HG03066 (cell line): Measurements from ENCODE around the gene CYTH1.
"Not testable (repeated sequence)": the region's sequence is repeated elsewhere in the genome, so short reads cannot be mapped to it uniquely, and the experiment has no call there.

Source experiments
- ATAC-seq: cut with Tn5 transposase; IDR thresholded peaks from one replicate; pipeline ENCODE4 v1.9.1; 2021; ENCODE audit warnings: low read depth; ENCODE audit not compliant: unreplicated experiment

Gene CYTH1

GRCh38 chr17:78765821-78766220, 16.3 kb downstream of the CYTH1 start:
- ATAC-seq: no peak

GRCh38 chr17:78764871-78765270, 17.2 kb downstream of the CYTH1 start:
- ATAC-seq: no peak

- ATAC-seq: no peak
These were observed 18.5 kb downstream of the CYTH1 start for GRCh38 chr17:78763561-78763960.

- ATAC-seq: no peak
These were observed 20.2 kb downstream of the CYTH1 start for GRCh38 chr17:78761789-78762406.

- ATAC-seq: no peak
These were observed 22.1 kb downstream of the CYTH1 start for GRCh38 chr17:78759969-78760352.

- no peak for ATAC-seq
These were observed 22.7 kb downstream of the CYTH1 start for GRCh38 chr17:78759203-78759968.

GRCh38 chr17:78753316-78754250, 28.5 kb downstream of the CYTH1 start:
- no peak for ATAC-seq

GRCh38 chr17:78751447-78752161, 30.5 kb downstream of the CYTH1 start:
- ATAC-seq: no peak

- not testable (repeated sequence) for ATAC-seq
These were observed 31.1 kb downstream of the CYTH1 start for GRCh38 chr17:78751000-78751399.

- ATAC-seq: peak; percentile 56
These were observed 33.2 kb downstream of the CYTH1 start for GRCh38 chr17:78748730-78749317.

GRCh38 chr17:78748048-78748729, 33.9 kb downstream of the CYTH1 start:
- peak; percentile 61 for ATAC-seq

GRCh38 chr17:78747488-78747887, 34.6 kb downstream of the CYTH1 start:
- no peak for ATAC-seq

GRCh38 chr17:78746949-78747269, 35.2 kb downstream of the CYTH1 start:
- no peak for ATAC-seq

- ATAC-seq: no peak
These were observed 35.7 kb downstream of the CYTH1 start for GRCh38 chr17:78746263-78746948.

GRCh38 chr17:78745407-78746088, 36.5 kb downstream of the CYTH1 start:
- no peak for ATAC-seq

GRCh38 chr17:78742901-78743300, 39.2 kb downstream of the CYTH1 start:
- no peak for ATAC-seq

- no peak for ATAC-seq
These were observed 40.3 kb downstream of the CYTH1 start for GRCh38 chr17:78741644-78742284.

- no peak for ATAC-seq
These were observed 42.6 kb downstream of the CYTH1 start for GRCh38 chr17:78739331-78739931.
